Astrocyte (in vitro differentiated cells and primary cell): Measurements from ENCODE around the gene NAV3. TPM values are rescaled to one million over a fixed set of nuclear protein-coding genes. Genes with fewer than 3 reads are reported as not detected.
A peak's percentile ranks its signal among the peaks of the same experiment; 100 is the strongest.

Experiments used
- DNase-seq: peaks from one replicate; pipeline ENCODE4 v3.0.0-alpha.2; 2010; ENCODE audit warnings: low read depth
- FAIRE-seq: peaks from 2 replicates; lab custom pipeline; 2011; peaks lifted over from hg19 to GRCh38; lab: Jason Lieb, UNC
- H2AFZ ChIP-seq: 2 replicates; pipeline ENCODE4 v1.6.0; 2012; ENCODE audit warnings: low read depth, low read length, inconsistent platforms
- H3K27ac ChIP-seq: 2 replicates; pipeline ENCODE4 v1.5.1; 2011; ENCODE audit warnings: low read depth, low read length, inconsistent platforms
- H3K27me3 ChIP-seq: 2 replicates; pipeline ENCODE4 v1.6.0; 2011; ENCODE audit warnings: low read length, inconsistent platforms; ENCODE audit not compliant: insufficient read depth
- H3K36me3 ChIP-seq: 2 replicates; pipeline ENCODE4 v1.5.1; 2011; ENCODE audit warnings: low read length, inconsistent platforms; ENCODE audit not compliant: insufficient read depth
- H3K4me1 ChIP-seq: 2 replicates; pipeline ENCODE4 v1.5.1; 2011; ENCODE audit warnings: low read length, inconsistent platforms; ENCODE audit not compliant: insufficient read depth
- H3K4me2 ChIP-seq: 2 replicates; pipeline ENCODE4 v1.6.0; 2012; ENCODE audit warnings: low read length, inconsistent platforms
- H3K4me3 ChIP-seq: 2 replicates; pipeline ENCODE4 v1.5.1; 2011; ENCODE audit warnings: low read depth, mild to moderate bottlenecking, low read length, inconsistent platforms; ENCODE audit not compliant: insufficient read depth
- H3K79me2 ChIP-seq: 2 replicates; pipeline ENCODE4 v1.6.0; 2012; ENCODE audit warnings: mild to moderate bottlenecking, low read length, inconsistent platforms; ENCODE audit not compliant: insufficient read depth
- H3K9ac ChIP-seq: 2 replicates; pipeline ENCODE4 v1.6.0; 2012; ENCODE audit warnings: mild to moderate bottlenecking, low read length, inconsistent platforms
- H3K9me3 ChIP-seq: 2 replicates; pipeline ENCODE4 v1.5.1; 2012; ENCODE audit warnings: low read depth, mild to moderate bottlenecking, low read length, inconsistent platforms; ENCODE audit not compliant: insufficient read depth
- H4K20me1 ChIP-seq: 2 replicates; pipeline ENCODE4 v1.6.0; 2012; ENCODE audit warnings: low read length, inconsistent platforms; ENCODE audit not compliant: insufficient read depth
- H3K27ac Mint-ChIP-seq: one replicate; pipeline ENCODE4 v1.8.0; 2021; ENCODE audit warnings: mild to moderate bottlenecking, mixed read lengths; ENCODE audit not compliant: unreplicated experiment
- H3K27me3 Mint-ChIP-seq: one replicate; pipeline ENCODE4 v1.8.0; 2021; ENCODE audit warnings: low read depth, mixed read lengths; ENCODE audit not compliant: unreplicated experiment
- H3K36me3 Mint-ChIP-seq: one replicate; pipeline ENCODE4 v1.8.0; 2021; ENCODE audit warnings: low read depth, mixed read lengths; ENCODE audit not compliant: unreplicated experiment
- H3K4me1 Mint-ChIP-seq: one replicate; pipeline ENCODE4 v1.8.0; 2021; ENCODE audit warnings: low read depth, mixed read lengths; ENCODE audit not compliant: unreplicated experiment
- H3K4me3 Mint-ChIP-seq: one replicate; pipeline ENCODE4 v1.8.0; 2021; ENCODE audit warnings: mild to moderate bottlenecking, moderate library complexity, mixed read lengths; ENCODE audit not compliant: unreplicated experiment
- H3K9me3 Mint-ChIP-seq: one replicate; pipeline ENCODE4 v1.8.0; 2021; ENCODE audit warnings: mild to moderate bottlenecking, mixed read lengths; ENCODE audit not compliant: unreplicated experiment
- CTCF ChIP-seq: IDR thresholded peaks from 2 replicates; pipeline ENCODE4 v1.5.1; 2011; ENCODE audit warnings: low read depth, mild to moderate bottlenecking, inconsistent platforms, low read length, moderate library complexity; ENCODE audit not compliant: insufficient read depth
- EZH2 ChIP-seq: IDR thresholded peaks from 2 replicates; pipeline ENCODE4 v1.6.1; 2012; ENCODE audit warnings: mild to moderate bottlenecking, low read length, inconsistent platforms; ENCODE audit not compliant: insufficient read depth
- total RNA-seq: library from RNA; stranded (reverse); gene quantifications from 2 replicates; pipeline ENCODE4 v1.2.1, GENCODE V29; 2021

Gene NAV3
- total RNA-seq, 1 donor from 2014 or later = 24.1 TPM

- no peaks in the 10 kb centered on the region for H4K20me1 ChIP-seq
- no peak overlapping the region for H3K27ac ChIP-seq
- H3K4me3 Mint-ChIP-seq = no peak overlapping the region
- peaks cover 2% of the 10 kb centered on the region for H3K9me3 Mint-ChIP-seq
- H3K4me1 Mint-ChIP-seq = peaks cover 25% of the 10 kb centered on the region
- peak; percentile 32 for FAIRE-seq
- no peaks in the 10 kb centered on the region for H3K27me3 Mint-ChIP-seq
- no peak for TF ChIP-seq EZH2
- no peak for TF ChIP-seq CTCF
- peak; percentile 74 for DNase-seq
- no peaks in the 10 kb centered on the region for H3K79me2 ChIP-seq
- no peak overlapping the region for H3K9ac ChIP-seq
- H3K27me3 ChIP-seq = no peaks in the 10 kb centered on the region
- H3K4me3 ChIP-seq = no peak overlapping the region
- no peak overlapping the region for H2AFZ ChIP-seq
- H3K4me1 ChIP-seq = peaks cover 3% of the 10 kb centered on the region
- H3K27ac Mint-ChIP-seq = peak overlapping the region; percentile 83
- H3K36me3 ChIP-seq = peaks cover 4% of the 10 kb centered on the region
- H3K9me3 ChIP-seq = no peaks in the 10 kb centered on the region
- peaks cover 2% of the 10 kb centered on the region for H3K36me3 Mint-ChIP-seq
- no peak overlapping the region for H3K4me2 ChIP-seq
These were observed 229.5 kb downstream of the NAV3 start for GRCh38 chr12:78060186-78060585.

DNA sequence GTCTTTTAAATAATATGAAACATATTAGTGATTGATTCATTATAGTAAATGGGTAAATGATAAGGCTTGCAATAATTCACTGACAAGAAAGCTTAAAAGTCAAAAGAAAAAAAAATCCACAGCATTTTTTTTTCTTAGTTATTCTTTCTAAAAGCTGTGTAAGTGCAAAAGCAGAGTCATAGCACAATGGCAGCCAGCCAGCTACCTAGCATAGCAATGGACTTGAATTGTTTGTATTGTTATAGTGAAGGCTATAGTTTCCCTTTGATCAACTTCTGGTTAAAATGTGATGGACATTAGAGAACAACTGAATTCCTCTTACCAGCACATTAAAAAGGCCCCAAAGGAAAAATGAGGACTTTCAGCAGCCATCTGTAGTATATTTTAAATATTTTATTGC lies 232.1 kb downstream of the NAV3 start:
- no peak for TF ChIP-seq CTCF
- H3K9me3 ChIP-seq = no peaks in the 10 kb centered on the region
- no peak overlapping the region for H2AFZ ChIP-seq
- no peak overlapping the region for H3K27ac ChIP-seq
- FAIRE-seq = no peak
- DNase-seq = peak; percentile 81
- peaks cover 20% of the 10 kb centered on the region for H3K4me1 Mint-ChIP-seq
- H3K36me3 Mint-ChIP-seq = peaks cover 2% of the 10 kb centered on the region
- H3K27me3 Mint-ChIP-seq = no peaks in the 10 kb centered on the region
- H3K27me3 ChIP-seq = no peaks in the 10 kb centered on the region
- H3K27ac Mint-ChIP-seq = peak overlapping the region; percentile 60
- H3K4me3 Mint-ChIP-seq = no peak overlapping the region
- no peak overlapping the region for H3K4me2 ChIP-seq
- no peak overlapping the region for H3K4me3 ChIP-seq
- no peak overlapping the region for H3K9ac ChIP-seq
- H3K4me1 ChIP-seq = peaks cover 3% of the 10 kb centered on the region
- no peaks in the 10 kb centered on the region for H3K79me2 ChIP-seq
- peaks cover 2% of the 10 kb centered on the region for H3K9me3 Mint-ChIP-seq
- no peaks in the 10 kb centered on the region for H4K20me1 ChIP-seq
- H3K36me3 ChIP-seq = peaks cover 3% of the 10 kb centered on the region

- Mint-ChIP-seq H3K4me1 (no peaks in the 10 kb centered on the region), H3K36me3 (peaks cover 2% of the 10 kb centered on the region), H3K27me3 (no peaks in the 10 kb centered on the region), H3K4me3 (no peak overlapping the region), H3K27ac (no peak overlapping the region), H3K9me3 (no peaks in the 10 kb centered on the region)
- TF ChIP-seq CTCF (no peak), EZH2 (no peak)
- H3K36me3 ChIP-seq = no peaks in the 10 kb centered on the region
- no peaks in the 10 kb centered on the region for H4K20me1 ChIP-seq
- no peak overlapping the region for H3K9ac ChIP-seq
- DNase-seq (no peak), FAIRE-seq (no peak)
- no peak overlapping the region for H3K4me3 ChIP-seq
- H3K79me2 ChIP-seq = no peaks in the 10 kb centered on the region
- no peaks in the 10 kb centered on the region for H3K27me3 ChIP-seq
- no peak overlapping the region for H2AFZ ChIP-seq
- no peaks in the 10 kb centered on the region for H3K9me3 ChIP-seq
- no peak overlapping the region for H3K4me2 ChIP-seq
- H3K27ac ChIP-seq = no peak overlapping the region
- no peaks in the 10 kb centered on the region for H3K4me1 ChIP-seq
These were observed 251.1 kb downstream of the NAV3 start for GRCh38 chr12:78081590-78082314.
